NB4 (cell line): ENCODE data around the gene USP3.

Source experiments
- DNase-seq: peaks from one replicate; pipeline ENCODE4 v3.0.0; 2010; ENCODE audit warnings: low read depth
- H3K4me3 ChIP-seq: one replicate; pipeline ENCODE4 v1.5.1; 2011; ENCODE audit warnings: mild to moderate bottlenecking, low read depth, low read length, moderate library complexity
- MYC ChIP-seq: IDR thresholded peaks from 2 replicates; pipeline ENCODE4 v1.6.1; 2011; ENCODE audit warnings: low read depth, low read length
- POLR2A ChIP-seq: IDR thresholded peaks from 2 replicates; pipeline ENCODE4 v1.6.1; 2011; ENCODE audit warnings: mild to moderate bottlenecking; ENCODE audit not compliant: insufficient read length; ENCODE audit errors: extremely low read depth
- TF ChIP-seq, protein P1 (sequence below): IDR thresholded peaks from 2 replicates; pipeline ENCODE4 v1.6.1; 2011; ENCODE audit warnings: low read depth, low read length
- TF ChIP-seq, protein P2 (sequence below): IDR thresholded peaks from one replicate; pipeline ENCODE4 v1.5.1; 2012; ENCODE audit warnings: low read depth, low read length

The USP3 gene

DNA sequence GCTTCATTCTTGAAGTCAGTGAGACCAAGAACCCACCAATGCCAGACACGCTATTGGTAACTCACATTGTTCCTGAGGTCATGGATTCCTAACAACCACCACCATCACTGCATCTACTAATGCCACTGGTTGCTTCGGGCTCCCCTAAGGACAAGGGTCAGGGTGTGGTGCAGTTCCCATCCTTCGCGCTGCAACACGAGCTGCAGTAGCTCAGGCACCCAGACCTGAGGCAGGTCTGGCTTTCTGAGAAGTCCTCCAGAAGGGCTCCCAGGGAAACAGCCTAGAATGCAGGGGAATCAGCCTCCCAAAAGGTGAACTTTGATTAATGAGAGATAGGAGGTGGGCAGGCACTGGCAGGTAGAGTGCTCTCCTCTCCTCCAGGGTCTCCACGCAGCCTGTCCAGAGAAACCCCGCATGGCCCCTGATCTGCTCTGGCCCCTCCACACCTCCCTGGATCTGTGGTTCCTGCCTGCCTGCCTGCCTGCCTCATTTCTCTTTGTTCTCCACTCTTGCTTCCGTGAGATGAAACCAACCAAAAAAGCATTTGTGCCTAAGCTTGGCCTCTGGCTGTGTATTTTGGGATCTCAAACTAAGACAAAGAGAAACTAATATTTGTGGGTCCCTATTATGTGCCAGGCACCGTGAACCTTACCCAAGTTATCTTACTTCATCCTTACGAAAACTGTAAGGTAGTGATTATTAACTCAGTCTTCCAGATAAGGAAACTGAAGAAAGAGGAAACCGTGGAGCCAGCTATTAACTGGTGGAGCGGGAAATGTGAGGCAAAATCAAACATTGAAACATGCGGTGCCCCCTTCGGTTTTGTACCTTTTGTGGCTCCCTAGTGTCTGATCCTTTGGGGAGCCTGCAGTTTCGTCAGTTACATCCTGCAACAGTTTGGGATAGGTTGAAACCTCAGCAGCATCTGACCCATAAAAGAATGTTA lies 43.9 kb upstream of the USP3 start:
- H3K4me3 ChIP-seq, result no peak overlapping the region
- DNase-seq, result no peak
- TF ChIP-seq MYC (no peak), POLR2A (no peak)
- TF ChIP-seq, protein P1, sequence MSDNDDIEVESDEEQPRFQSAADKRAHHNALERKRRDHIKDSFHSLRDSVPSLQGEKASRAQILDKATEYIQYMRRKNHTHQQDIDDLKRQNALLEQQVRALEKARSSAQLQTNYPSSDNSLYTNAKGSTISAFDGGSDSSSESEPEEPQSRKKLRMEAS, result no peak
- TF ChIP-seq, protein P2, sequence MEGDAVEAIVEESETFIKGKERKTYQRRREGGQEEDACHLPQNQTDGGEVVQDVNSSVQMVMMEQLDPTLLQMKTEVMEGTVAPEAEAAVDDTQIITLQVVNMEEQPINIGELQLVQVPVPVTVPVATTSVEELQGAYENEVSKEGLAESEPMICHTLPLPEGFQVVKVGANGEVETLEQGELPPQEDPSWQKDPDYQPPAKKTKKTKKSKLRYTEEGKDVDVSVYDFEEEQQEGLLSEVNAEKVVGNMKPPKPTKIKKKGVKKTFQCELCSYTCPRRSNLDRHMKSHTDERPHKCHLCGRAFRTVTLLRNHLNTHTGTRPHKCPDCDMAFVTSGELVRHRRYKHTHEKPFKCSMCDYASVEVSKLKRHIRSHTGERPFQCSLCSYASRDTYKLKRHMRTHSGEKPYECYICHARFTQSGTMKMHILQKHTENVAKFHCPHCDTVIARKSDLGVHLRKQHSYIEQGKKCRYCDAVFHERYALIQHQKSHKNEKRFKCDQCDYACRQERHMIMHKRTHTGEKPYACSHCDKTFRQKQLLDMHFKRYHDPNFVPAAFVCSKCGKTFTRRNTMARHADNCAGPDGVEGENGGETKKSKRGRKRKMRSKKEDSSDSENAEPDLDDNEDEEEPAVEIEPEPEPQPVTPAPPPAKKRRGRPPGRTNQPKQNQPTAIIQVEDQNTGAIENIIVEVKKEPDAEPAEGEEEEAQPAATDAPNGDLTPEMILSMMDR, result no peak

DNA sequence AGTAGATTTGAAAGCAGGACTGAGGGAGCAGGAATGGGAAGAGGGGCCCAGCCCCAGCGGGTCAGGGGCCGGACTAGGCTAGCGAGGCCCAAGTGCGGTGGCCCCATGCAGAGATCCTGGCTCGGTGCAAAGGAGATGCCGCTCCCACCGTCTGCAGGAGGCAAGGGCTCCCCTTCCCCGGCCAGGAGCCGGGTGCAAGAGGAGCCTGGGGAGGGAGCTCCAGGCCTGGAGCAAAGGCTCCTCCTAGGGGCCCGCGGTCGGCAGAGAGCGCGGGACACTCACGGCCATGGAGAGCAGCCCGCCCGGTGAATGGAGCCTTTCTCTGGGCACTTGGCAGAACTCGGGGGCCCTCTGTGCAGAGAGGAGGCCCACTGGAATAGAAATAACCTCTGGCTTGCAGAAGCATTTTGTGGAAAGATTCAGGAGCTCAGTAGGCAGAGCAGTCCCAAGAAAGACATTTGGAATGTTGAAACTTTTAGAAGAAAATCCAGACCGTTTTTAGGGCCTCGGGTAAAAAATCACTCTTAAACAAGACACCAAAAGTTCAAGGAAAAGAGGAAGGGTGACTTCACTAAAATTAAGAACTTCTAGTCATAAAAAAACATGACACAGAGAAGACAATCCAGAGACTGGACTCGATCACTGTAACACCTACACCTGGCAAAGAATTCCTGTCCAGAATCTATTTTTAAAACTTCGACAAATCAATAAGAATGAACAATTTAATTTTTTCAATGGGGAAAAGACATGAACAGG lies 43.0 kb upstream of the USP3 start:
- TF ChIP-seq, protein P2, result no peak
- TF ChIP-seq, protein P1, result no peak
- TF ChIP-seq MYC, result no peak
- TF ChIP-seq POLR2A, result no peak
- H3K4me3 ChIP-seq, result no peak overlapping the region
- no peak for DNase-seq

- H3K4me3 ChIP-seq, result no peak overlapping the region
- no peak for TF ChIP-seq MYC
- TF ChIP-seq, protein P1, result no peak
- TF ChIP-seq POLR2A, result no peak
- no peak for DNase-seq
Observed at GRCh38 chr15:63462088-63462487, 42.3 kb upstream of the USP3 start.

DNA sequence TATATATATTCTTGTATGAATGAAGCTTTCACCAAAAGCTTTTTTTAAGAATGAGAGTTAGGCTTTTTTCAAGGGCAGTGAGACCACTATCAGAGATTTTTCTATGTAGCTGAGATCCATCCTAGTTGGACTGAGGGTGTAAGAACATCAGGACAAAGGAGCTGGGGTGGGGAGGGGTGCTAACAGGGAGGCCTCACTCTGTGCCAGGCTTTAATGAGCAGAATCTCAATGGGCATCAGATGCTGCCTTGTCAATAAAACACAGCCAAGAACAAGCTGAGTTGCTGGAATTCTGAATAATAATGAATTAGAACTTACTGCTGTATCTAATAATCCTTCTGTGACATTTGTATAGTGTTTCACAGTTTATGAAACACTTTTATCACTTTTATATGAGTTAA lies 41.4 kb upstream of the USP3 start:
- H3K4me3 ChIP-seq, result no peak overlapping the region
- TF ChIP-seq, protein P2, result no peak
- TF ChIP-seq MYC (no peak), POLR2A (no peak)
- TF ChIP-seq, protein P1, result no peak
- no peak for DNase-seq

- no peak for DNase-seq
- TF ChIP-seq POLR2A (no peak), MYC (no peak)
- TF ChIP-seq, protein P2, result no peak
- TF ChIP-seq, protein P1, result no peak
- H3K4me3 ChIP-seq, result no peak overlapping the region
Observed at GRCh38 chr15:63463793-63464192, 40.6 kb upstream of the USP3 start.

DNA sequence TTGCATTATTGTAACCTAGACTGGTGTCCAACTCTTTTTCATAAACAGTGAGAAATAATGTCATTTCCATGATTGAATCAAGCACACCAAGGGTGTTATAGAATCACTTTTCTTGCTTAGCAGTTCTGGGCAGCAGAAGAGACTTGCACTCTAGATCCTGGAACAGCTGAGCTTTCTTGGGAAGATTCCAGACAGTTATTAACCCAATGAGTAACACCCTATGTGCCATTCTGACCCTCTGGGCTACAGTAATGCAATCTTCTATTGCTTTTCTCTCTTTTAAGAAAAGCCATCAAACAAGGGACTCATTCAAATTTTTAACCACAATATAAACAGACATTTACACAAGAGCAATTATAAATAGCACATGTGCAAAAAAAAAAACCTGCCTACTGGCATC lies 39.3 kb upstream of the USP3 start:
- DNase-seq, result no peak
- no peak for TF ChIP-seq MYC
- TF ChIP-seq, protein P2, result no peak
- TF ChIP-seq, protein P1, result no peak
- TF ChIP-seq POLR2A, result no peak
- H3K4me3 ChIP-seq, result no peak overlapping the region
